Mesothelial cell of epicardium (in vitro differentiated cells): ENCODE results near the gene IMPACT. TPM values are rescaled to one million over a fixed set of nuclear protein-coding genes. Genes with fewer than 3 reads are reported as not detected.
A peak's percentile ranks its signal among the peaks of the same experiment; 100 is the strongest.

ENCODE experiments used
- DNase-seq, 2 experiments: peaks; one replicate each; pipeline ENCODE4 v3.0.0; 2021; ENCODE audit warnings: low spot score in 2 of 2; ENCODE audit not compliant: unreplicated experiment in 2 of 2
- H3K27ac Mint-ChIP-seq: 2 replicates; pipeline ENCODE4 v1.8.0; 2021; ENCODE audit warnings: mixed read lengths
- H3K27me3 Mint-ChIP-seq: 2 replicates; pipeline ENCODE4 v1.8.0; 2021; ENCODE audit warnings: low read depth, mixed read lengths
- H3K36me3 Mint-ChIP-seq: 2 replicates; pipeline ENCODE4 v1.8.0; 2021; ENCODE audit warnings: mixed read lengths
- H3K4me1 Mint-ChIP-seq: 2 replicates; pipeline ENCODE4 v1.8.0; 2021; ENCODE audit warnings: mixed read lengths
- H3K4me3 Mint-ChIP-seq: 2 replicates; pipeline ENCODE4 v1.8.0; 2021; ENCODE audit warnings: mild to moderate bottlenecking, moderate library complexity, mixed read lengths
- H3K9me3 Mint-ChIP-seq: 2 replicates; pipeline ENCODE4 v1.8.0; 2021; ENCODE audit warnings: mixed read lengths
- CTCF ChIP-seq: fragments of 200-600 bp; sonication (generic); IDR thresholded peaks from one replicate; pipeline ENCODE4 v1.5.0; 2021; ENCODE audit warnings: antibody characterized with exemption; ENCODE audit not compliant: unreplicated experiment
- total RNA-seq: library from RNA; stranded (reverse); gene quantifications from 3 replicates; pipeline ENCODE4 v1.2.1, GENCODE V29; 2021

The IMPACT gene, protein sequence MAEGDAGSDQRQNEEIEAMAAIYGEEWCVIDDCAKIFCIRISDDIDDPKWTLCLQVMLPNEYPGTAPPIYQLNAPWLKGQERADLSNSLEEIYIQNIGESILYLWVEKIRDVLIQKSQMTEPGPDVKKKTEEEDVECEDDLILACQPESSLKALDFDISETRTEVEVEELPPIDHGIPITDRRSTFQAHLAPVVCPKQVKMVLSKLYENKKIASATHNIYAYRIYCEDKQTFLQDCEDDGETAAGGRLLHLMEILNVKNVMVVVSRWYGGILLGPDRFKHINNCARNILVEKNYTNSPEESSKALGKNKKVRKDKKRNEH
- total RNA-seq, result 46.5 to 54.0 TPM (median 52.2 TPM) in 3 replicates

GRCh38 chr18:24426398-24427294 is at the start of gene IMPACT:
Gene IMPACT, plus strand, starts transcription at chr18:24426670. Its CDS starts 87 bp downstream, at chr18:24426757.
- Mint-ChIP-seq H3K27me3 (peaks cover 30% of the 10 kb centered on the region), H3K36me3 (peaks cover 7% of the 10 kb centered on the region), H3K4me1 (peaks cover 23% of the 10 kb centered on the region), H3K4me3 (peak within 1 kb of the TSS; percentile 83), H3K27ac (peak within 1 kb of the TSS; percentile 96), H3K9me3 (peaks cover 4% of the 10 kb centered on the region)
- no peak for TF ChIP-seq CTCF
- DNase-seq, result peak; percentile 84 to 88

GRCh38 chr18:24378598-24378997 is 47.9 kb upstream of the IMPACT start:
- Mint-ChIP-seq H3K36me3 (peaks cover 18% of the 10 kb centered on the region), H3K4me1 (peaks cover 3% of the 10 kb centered on the region), H3K27ac (no peak overlapping the region), H3K27me3 (no peaks in the 10 kb centered on the region), H3K4me3 (no peak overlapping the region), H3K9me3 (no peaks in the 10 kb centered on the region)
- TF ChIP-seq CTCF, result no peak
- no peak for DNase-seq

- Mint-ChIP-seq H3K4me3 (no peak overlapping the region), H3K27me3 (no peaks in the 10 kb centered on the region), H3K27ac (peak overlapping the region; percentile 35), H3K4me1 (no peaks in the 10 kb centered on the region), H3K36me3 (peaks cover 14% of the 10 kb centered on the region), H3K9me3 (no peaks in the 10 kb centered on the region)
- TF ChIP-seq CTCF, result no peak
- no peak for DNase-seq
Measured at GRCh38 chr18:24380163-24380747, 46.2 kb upstream of the IMPACT start.

GRCh38 chr18:24381126-24381525 is 45.3 kb upstream of the IMPACT start:
- no peak overlapping the region for H3K4me3 Mint-ChIP-seq
- H3K36me3 Mint-ChIP-seq, result peaks cover 5% of the 10 kb centered on the region
- H3K27ac Mint-ChIP-seq, result no peak overlapping the region
- no peaks in the 10 kb centered on the region for H3K27me3 Mint-ChIP-seq
- DNase-seq, result no peak
- TF ChIP-seq CTCF, result no peak
- H3K4me1 Mint-ChIP-seq, result peaks cover 5% of the 10 kb centered on the region
- no peaks in the 10 kb centered on the region for H3K9me3 Mint-ChIP-seq

GRCh38 chr18:24386681-24387080 is 39.8 kb upstream of the IMPACT start:
- H3K27ac Mint-ChIP-seq, result no peak overlapping the region
- H3K9me3 Mint-ChIP-seq, result no peaks in the 10 kb centered on the region
- peaks cover 8% of the 10 kb centered on the region for H3K36me3 Mint-ChIP-seq
- H3K4me3 Mint-ChIP-seq, result no peak overlapping the region
- no peaks in the 10 kb centered on the region for H3K27me3 Mint-ChIP-seq
- TF ChIP-seq CTCF, result no peak
- DNase-seq, result no peak
- H3K4me1 Mint-ChIP-seq, result peaks cover 13% of the 10 kb centered on the region
